K562 (cell line): ENCODE results near the gene NME2. TPM values are rescaled to one million over a fixed set of nuclear protein-coding genes. Genes with fewer than 3 reads are reported as not detected.

Experiments used
- ASH1L ChIP-seq: fragments of 450-650 bp; IDR thresholded peaks from 2 replicates; pipeline ENCODE4 v1.6.1; 2018; ENCODE audit warnings: borderline replicate concordance, mild to moderate bottlenecking, low read depth; ENCODE audit not compliant: partially characterized antibody
- ATF1 ChIP-seq, 2 experiments: fragments of 450-650 bp in 1 of 2; IDR thresholded peaks; 2 replicates each; pipeline ENCODE4 v1.6.1; 2016; ENCODE audit warnings: missing compliant biosample characterization in 1 of 2, missing genetic modification characterization in 1 of 2
- CBFA2T2 ChIP-seq: fragments of 450-650 bp; conservative IDR thresholded peaks from 2 replicates; pipeline ENCODE4 v1.6.1; 2017; ENCODE audit warnings: mild to moderate bottlenecking
- E2F4 ChIP-seq: sonication (generic); formaldehyde crosslinking; IDR thresholded peaks from 2 replicates; pipeline ENCODE4 v1.8.0; 2022; ENCODE audit warnings: mild to moderate bottlenecking, low read depth, missing genetic modification reagents
- ELF4 ChIP-seq: fragments of 450-650 bp; formaldehyde crosslinking; IDR thresholded peaks from 2 replicates; pipeline ENCODE4 v1.4.0; 2022; ENCODE audit warnings: missing genetic modification characterization
- ERF ChIP-seq: fragments of 450-650 bp; formaldehyde crosslinking; IDR thresholded peaks from 2 replicates; pipeline ENCODE4 v1.4.0; 2020; ENCODE audit warnings: mild to moderate bottlenecking, mixed read lengths
- FOS ChIP-seq: IDR thresholded peaks from 3 replicates; pipeline ENCODE4 v1.6.1; 2011; ENCODE audit not compliant: insufficient read length; ENCODE audit errors: extremely low read depth
- HDAC2 ChIP-seq: fragments of 450-650 bp; IDR thresholded peaks from 2 replicates; pipeline ENCODE4 v1.6.1; 2016; ENCODE audit warnings: mild to moderate bottlenecking
- KLF6 ChIP-seq: fragments of 250-450 bp; sonication (Bioruptor Pico); IDR thresholded peaks from 2 replicates; pipeline ENCODE4 v1.4.0; 2020; ENCODE audit warnings: mild to moderate bottlenecking, moderate library complexity, borderline replicate concordance
- MYC ChIP-seq, 2 experiments: fragments of 250-450 bp in 1 of 2; sonication (Bioruptor Pico) in 1 of 2; IDR thresholded peaks; 2 replicates each; pipeline versions ENCODE4 v1.5.1 to v1.6.1; 2012 to 2021; ENCODE audit warnings: low read depth in 2 of 2, borderline replicate concordance in 1 of 2, improper control_type of control experiment in 1 of 2, low read length in 1 of 2, mild to moderate bottlenecking in 1 of 2, moderate library complexity in 1 of 2
- PHF20 ChIP-seq: fragments of 450-650 bp; IDR thresholded peaks from 2 replicates; pipeline ENCODE4 v1.6.1; 2018; ENCODE audit not compliant: partially characterized antibody
- RBFOX2 ChIP-seq: fragments of 200-400 bp; formaldehyde crosslinking; IDR thresholded peaks from 2 replicates; pipeline ENCODE4 v1.6.1; 2017; ENCODE audit warnings: low read depth, mild to moderate bottlenecking, low read length, moderate library complexity
- SREBF2 ChIP-seq: sonication (generic); formaldehyde crosslinking; IDR thresholded peaks from 2 replicates; pipeline ENCODE4 v1.4.0; 2020; ENCODE audit warnings: mild to moderate bottlenecking, missing genetic modification reagents
- TRIM25 ChIP-seq: fragments of 450-650 bp; IDR thresholded peaks from 2 replicates; pipeline ENCODE4 v1.7.0; 2016; ENCODE audit warnings: borderline replicate concordance
- ZBTB8A ChIP-seq: fragments of 450-650 bp; IDR thresholded peaks from 2 replicates; pipeline ENCODE4 v1.6.1; 2018; ENCODE audit warnings: mild to moderate bottlenecking, moderate library complexity; ENCODE audit not compliant: partially characterized antibody
- ZNF23 ChIP-seq: fragments of 250-450 bp; sonication (Bioruptor Pico); IDR thresholded peaks from 2 replicates; pipeline ENCODE4 v1.4.0; 2020; ENCODE audit warnings: mild to moderate bottlenecking
- polyA plus RNA-seq, 8 experiments: library from polyadenylated mRNA; depleted of rRNA in 4 of 8; stranded (reverse) in 5 of 8; unstranded in 3 of 8; fragments of >200 nt; fragmentation: Nextera tagmentation in 2 of 8; fragmentation: Illumina TruSeq in 1 of 8; extraction: Ambion mirVana in 2 of 8; extraction: Trizol in 1 of 8; gene quantifications; 2 replicates each; pipeline versions ENCODE4 v1.2.1 to v1.2.3, GENCODE V29; 2011 to 2014; ENCODE audit warnings: inconsistent platforms in 1 of 8, missing spikeins in 1 of 8
- total RNA-seq, 7 experiments: library from RNA; depleted of rRNA in 6 of 7; stranded (reverse); fragments of >200 nt in 6 of 7; fragmentation: Illumina TruSeq in 2 of 7; extraction: Trizol in 2 of 7; gene quantifications; 2 replicates each; pipeline versions ENCODE4 v1.2.1 to v1.2.3, GENCODE V29; 2011 to 2021; ENCODE audit warnings: low replicate concordance in 1 of 7
- TF ChIP-seq, protein P1 (sequence below): fragments of 250-450 bp; sonication (Bioruptor Pico); IDR thresholded peaks from 2 replicates; pipeline ENCODE4 v1.4.0; 2020; ENCODE audit warnings: borderline replicate concordance
- TF ChIP-seq, protein P2 (sequence below): fragments of 250-450 bp; sonication (Bioruptor Pico); IDR thresholded peaks from 2 replicates; pipeline ENCODE4 v1.4.0; 2020
- TF ChIP-seq, protein P3 (sequence below): fragments of 450-650 bp; formaldehyde crosslinking; conservative IDR thresholded peaks from 2 replicates; pipeline ENCODE4 v1.4.0; 2022; ENCODE audit warnings: mild to moderate bottlenecking, missing genetic modification characterization

The NME2 gene
- total and polyA plus RNA-seq, 9 of the 15 experiments (the other 6 are each of a cell fraction or from before 2014, with no cell fraction given), result 684 to 1,202 (median 924) TPM

DNA sequence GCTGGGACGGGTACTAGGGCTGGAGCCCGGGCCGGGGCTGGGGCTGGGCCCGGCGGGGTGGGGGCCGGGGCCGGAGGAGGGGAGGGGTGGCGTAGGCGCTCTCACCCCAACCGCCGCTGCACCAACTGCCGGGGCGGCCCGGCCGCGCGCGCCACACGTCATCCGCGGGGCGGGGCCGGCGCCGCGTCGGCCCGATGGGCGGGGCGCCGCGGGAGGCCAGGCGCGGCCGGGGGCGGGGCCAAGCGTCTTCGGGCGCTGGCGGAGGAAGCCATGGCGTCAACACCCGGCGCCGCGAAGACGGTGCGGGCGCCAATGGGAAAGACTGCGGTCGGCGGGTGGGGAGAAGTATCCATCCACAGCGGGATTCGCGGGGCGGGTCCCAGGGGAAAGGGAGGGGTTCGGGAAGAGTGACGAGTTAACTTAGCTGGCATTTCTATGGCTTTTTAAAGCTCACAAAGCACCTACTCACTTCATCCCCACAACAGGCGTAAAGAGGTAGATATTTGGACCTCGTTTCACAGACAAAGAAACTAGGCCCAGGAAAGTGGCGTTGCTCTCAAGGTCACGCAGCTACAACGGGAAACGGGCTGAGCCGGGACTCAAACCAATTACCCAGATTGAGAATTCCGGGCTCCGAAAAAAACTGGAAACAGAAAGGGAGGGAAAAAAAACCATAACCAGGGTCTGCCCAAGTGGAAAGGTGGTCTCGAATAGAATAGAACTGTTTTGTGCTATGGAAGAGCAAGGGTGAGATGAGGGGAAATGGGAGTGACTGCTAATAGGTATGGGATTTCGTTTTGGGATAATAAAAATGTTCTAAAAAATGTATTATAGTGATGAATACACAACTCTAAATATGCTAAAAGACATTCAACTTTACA lies 45.2 kb upstream of the NME2 start, which contains the start of gene SPAG9 (continued):
- TF ChIP-seq, protein P1, sequence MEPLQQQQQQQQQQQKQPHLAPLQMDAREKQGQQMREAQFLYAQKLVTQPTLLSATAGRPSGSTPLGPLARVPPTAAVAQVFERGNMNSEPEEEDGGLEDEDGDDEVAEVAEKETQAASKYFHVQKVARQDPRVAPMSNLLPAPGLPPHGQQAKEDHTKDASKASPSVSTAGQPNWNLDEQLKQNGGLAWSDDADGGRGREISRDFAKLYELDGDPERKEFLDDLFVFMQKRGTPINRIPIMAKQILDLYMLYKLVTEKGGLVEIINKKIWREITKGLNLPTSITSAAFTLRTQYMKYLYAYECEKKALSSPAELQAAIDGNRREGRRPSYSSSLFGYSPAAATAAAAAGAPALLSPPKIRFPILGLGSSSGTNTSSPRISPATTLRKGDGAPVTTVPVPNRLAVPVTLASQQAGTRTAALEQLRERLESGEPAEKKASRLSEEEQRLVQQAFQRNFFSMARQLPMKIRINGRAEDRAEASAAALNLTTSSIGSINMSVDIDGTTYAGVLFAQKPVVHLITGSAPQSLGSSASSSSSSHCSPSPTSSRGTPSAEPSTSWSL, result no peak
- peak; percentile 59 for TF ChIP-seq PHF20
- peak; percentile 38; the same call in 1 of the 2 replicates for TF ChIP-seq HDAC2
- 0 out of 2 replicates have a peak, but pooled peaks have one; percentile 29 for TF ChIP-seq TRIM25
- TF ChIP-seq CBFA2T2, result no peak
- 0 out of 2 replicates have a peak, but pooled peaks have one; percentile 47 for TF ChIP-seq ELF4 (CRISPR knock-in tag)
- TF ChIP-seq ERF (CRISPR knock-in tag), result peak; percentile 75; the same call in 1 of the 2 replicates
- 0 out of 2 replicates have a peak, but pooled peaks have one; percentile 42 for TF ChIP-seq MYC (IDR thresholded peaks at IDR 0.05; ENCODE audit: low read depth, low read length)
- no peak for TF ChIP-seq MYC (CRISPR knock-in tag; IDR thresholded peaks at IDR 0.05; ENCODE audit: borderline replicate concordance, low read depth)
- TF ChIP-seq RBFOX2, result peak; percentile 29
- TF ChIP-seq ZBTB8A, result peak; percentile 61
- TF ChIP-seq ATF1 (CRISPR knock-in tag; IDR thresholded peaks at IDR 0.05), result peak; percentile 80
- peak; percentile 84 for TF ChIP-seq ATF1 (tag; IDR thresholded peaks at IDR 0.05)
- TF ChIP-seq, protein P2, sequence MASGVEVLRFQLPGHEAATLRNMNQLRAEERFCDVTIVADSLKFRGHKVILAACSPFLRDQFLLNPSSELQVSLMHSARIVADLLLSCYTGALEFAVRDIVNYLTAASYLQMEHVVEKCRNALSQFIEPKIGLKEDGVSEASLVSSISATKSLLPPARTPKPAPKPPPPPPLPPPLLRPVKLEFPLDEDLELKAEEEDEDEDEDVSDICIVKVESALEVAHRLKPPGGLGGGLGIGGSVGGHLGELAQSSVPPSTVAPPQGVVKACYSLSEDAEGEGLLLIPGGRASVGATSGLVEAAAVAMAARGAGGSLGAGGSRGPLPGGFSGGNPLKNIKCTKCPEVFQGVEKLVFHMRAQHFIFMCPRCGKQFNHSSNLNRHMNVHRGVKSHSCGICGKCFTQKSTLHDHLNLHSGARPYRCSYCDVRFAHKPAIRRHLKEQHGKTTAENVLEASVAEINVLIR, result peak; percentile 72
- no peak for TF ChIP-seq FOS
- no peak for TF ChIP-seq SREBF2
- peak; percentile 38 for TF ChIP-seq ASH1L
- no peak for TF ChIP-seq E2F4
- TF ChIP-seq, protein P3, sequence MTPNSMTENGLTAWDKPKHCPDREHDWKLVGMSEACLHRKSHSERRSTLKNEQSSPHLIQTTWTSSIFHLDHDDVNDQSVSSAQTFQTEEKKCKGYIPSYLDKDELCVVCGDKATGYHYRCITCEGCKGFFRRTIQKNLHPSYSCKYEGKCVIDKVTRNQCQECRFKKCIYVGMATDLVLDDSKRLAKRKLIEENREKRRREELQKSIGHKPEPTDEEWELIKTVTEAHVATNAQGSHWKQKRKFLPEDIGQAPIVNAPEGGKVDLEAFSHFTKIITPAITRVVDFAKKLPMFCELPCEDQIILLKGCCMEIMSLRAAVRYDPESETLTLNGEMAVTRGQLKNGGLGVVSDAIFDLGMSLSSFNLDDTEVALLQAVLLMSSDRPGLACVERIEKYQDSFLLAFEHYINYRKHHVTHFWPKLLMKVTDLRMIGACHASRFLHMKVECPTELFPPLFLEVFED (CRISPR knock-in tag), result 0 out of 2 replicates have a peak, but pooled peaks have one; percentile 40
- peak; percentile 69; the same call in 1 of the 2 replicates for TF ChIP-seq KLF6 (CRISPR knock-in tag)
- no peak for TF ChIP-seq ZNF23 (CRISPR knock-in tag)
